ENCODE measurements around the gene FBXW7.

Gene FBXW7

GRCh38 chr4:152509595-152510225 lies 26.2 kb downstream of the FBXW7 start:
- no peak for DNase-seq

DNA sequence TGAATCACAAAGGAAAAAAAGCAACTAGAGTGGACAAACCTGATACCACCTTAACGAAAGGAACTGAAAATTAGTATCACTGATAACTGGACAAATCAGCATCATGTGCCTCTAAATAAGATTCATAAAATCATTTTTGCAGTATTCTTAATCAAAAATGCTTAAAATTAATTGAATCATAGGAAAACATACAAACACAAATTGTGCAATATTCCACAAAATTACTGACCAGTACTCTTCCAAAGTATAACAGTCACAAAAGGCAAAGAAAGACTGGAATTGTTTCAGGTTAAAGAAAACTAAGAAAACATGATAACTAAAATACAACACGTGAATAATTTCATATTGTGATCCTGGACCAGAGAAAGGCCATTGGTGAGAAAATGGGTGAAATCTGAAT lies 27.1 kb downstream of the FBXW7 start:
- DNase-seq: no peak

GRCh38 chr4:152508386-152508785 lies 27.5 kb downstream of the FBXW7 start:
- no peak for DNase-seq

- DNase-seq: peak; percentile 46
Observed at GRCh38 chr4:152503653-152504290, 32.1 kb downstream of the FBXW7 start.

DNA sequence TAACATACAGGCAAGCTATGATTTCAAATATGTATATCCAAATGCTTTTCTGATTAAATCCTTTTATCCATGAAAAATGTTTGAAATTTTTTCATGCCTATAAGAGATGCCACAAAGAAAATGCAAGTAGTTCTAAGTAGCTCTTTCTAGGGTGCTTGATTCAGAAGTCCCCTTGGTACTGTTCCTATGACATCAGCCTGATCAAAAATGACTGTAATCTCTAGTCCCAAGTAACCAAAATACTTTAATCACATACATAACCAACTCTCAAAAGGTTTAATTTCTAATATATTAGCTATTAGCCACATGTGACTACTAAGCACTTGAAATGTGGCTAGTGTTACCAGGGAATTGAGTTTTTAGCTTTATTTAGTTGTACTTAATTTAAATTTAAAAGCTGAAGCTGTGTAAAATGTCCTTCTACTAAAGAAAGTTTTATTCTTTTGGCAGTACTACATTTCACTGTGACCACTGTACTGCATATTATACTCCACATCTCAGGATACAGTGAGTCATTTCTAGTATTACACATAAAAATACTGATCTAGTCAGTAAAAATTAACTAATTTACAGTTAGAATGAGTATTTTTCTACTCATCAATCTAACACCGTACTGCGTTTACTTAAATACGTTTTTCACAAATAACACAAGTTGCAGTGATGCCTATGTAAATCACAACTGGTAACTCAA lies 33.9 kb downstream of the FBXW7 start:
- DNase-seq: peak; percentile 21

DNA sequence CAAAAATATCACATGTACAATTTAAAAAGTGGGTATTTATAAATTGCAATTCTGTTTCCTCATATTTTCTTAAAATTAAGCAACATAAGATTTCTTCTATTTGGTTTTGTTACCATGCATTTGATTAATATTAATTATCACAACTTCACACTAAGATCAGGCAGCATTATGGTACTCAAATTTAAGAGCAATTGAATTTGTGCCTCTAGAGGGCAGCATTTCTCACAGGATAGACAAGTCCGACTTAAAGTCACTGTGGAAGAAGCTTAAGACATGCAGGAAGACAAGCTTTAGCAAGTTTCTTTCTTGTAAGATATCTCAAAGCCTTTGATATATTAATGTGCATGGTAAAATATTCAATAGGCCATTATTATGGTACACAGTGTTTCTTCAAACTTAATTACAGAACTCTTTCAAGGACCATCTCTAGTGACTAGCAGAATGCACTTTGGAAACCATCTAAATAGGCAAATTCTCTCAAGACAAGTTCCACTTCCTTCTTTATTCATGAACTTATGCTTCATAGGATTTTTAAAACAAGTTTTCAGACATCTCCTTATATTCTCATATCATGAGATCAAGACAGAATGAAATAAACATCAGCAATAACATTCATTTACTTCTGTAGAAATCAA lies 35.0 kb downstream of the FBXW7 start:
- DNase-seq: peak; percentile 87

DNA sequence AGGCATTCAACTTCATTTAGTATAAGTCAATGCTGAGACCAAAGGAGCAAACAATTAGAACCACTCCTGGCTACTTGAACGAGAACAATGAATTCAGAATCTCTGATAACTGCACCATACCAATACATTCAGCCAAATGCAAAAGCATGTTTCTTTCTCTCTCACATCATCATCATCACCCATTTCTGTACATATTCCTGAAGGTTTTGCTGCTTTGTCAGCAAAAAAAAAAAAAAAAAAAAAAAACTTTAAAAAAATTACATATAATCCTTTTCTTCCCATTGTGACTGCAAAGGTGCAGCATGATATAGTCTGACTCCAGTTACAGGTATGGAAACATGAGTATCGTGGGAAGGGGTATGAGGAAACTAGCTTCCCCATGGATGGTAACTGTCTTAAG lies 35.6 kb downstream of the FBXW7 start:
- DNase-seq: no peak

- no peak for DNase-seq
Observed at GRCh38 chr4:152499344-152499743, 36.5 kb downstream of the FBXW7 start.

- DNase-seq: no peak
Observed at GRCh38 chr4:152494020-152494419, 41.9 kb downstream of the FBXW7 start.

DNA sequence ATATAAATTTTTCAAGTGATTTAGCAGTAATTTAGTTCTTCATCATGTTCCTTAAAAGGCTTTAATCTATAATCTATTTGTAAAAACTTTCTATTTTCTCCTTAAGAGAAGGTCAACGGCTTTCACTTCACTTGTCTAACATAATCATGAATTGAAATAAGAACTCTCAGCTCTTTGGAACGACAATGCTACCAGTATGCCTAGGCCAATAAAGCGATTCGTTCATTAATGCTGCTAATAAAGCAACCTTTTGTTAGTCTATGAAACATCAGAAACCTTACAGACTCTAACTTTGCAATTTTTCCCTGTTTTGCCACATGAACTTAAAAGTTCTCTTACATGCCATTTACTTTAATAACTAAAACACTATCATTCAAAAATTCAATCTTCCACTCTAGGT lies 47.6 kb downstream of the FBXW7 start:
- no peak for DNase-seq

DNA sequence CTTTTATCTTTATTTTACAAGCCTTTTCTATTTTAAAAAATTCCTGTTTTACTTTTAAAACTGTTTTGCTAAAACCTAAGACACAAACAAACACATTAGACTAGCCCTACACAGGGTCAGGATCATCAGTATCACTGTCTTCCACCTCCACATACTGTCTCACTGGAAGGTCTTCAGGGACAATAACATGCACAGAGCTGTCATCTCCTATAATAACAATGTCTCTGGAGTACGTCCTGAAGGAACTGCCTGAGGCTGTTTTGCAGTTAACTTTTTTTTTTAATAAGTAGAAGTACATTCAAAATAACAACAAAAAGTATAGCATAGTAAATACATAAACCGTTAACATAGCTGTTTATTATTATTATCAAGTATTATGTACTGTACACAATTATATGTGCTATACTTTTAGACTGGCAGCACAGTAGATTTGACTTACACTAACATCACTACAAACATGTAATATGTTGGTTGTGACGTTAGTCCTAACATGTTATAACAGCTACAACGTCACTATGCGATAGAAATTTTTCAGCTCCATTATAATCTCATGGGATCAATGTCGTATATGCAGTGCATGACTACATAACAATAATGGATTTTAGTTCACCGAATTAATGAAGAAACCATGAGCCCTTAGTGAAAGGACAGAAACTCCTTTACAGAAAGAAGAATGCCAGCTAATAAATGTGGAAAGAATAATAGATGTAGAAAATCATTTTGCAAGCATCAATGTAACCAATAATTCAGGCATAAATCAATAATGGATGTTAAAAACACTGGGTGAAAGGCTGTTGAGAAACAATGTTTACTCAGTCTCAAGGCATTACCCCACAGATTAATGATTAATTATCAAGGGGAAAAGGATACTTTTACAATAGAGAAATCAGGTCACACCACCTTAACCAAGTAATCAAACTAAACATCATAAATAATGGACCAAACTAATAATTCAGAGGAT lies 49.2 kb downstream of the FBXW7 start:
- DNase-seq: no peak

DNA sequence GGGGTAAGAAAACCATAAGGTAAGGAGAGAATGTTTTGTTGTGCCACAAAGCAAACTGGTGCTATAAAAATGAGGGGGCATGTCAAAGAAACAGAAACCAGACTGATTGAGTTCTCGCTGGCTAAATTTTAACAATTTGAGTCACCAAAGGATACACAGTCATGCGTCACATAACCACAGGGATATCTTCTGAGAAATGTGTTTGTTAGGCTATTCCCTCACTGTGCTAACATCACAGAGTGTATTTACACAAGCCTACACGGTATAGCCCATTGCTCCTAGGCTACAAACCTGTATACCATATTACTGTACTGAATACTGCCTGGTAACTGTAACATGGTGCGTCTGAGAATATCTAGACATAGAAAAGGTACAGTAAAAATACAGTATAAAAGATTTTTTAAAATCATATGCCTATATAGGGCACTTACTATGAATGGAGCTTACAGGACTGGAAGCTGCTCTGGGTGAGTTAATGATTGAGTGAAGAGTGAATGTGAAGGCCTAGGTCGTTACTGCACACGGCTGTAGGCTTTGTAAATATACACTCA lies 50.1 kb downstream of the FBXW7 start:
- DNase-seq: peak; percentile 54

GRCh38 chr4:152482211-152482610 lies 53.7 kb downstream of the FBXW7 start:
- no peak for DNase-seq

- DNase-seq: no peak
Observed at GRCh38 chr4:152480901-152481300, 55.0 kb downstream of the FBXW7 start.

GRCh38 chr4:152480326-152480725 lies 55.6 kb downstream of the FBXW7 start:
- DNase-seq: no peak

GRCh38 chr4:152479428-152480026 lies 56.4 kb downstream of the FBXW7 start:
- peak; percentile 61 for DNase-seq

- DNase-seq: peak; percentile 56
Observed at GRCh38 chr4:152478461-152479237, 57.2 kb downstream of the FBXW7 start.

DNA sequence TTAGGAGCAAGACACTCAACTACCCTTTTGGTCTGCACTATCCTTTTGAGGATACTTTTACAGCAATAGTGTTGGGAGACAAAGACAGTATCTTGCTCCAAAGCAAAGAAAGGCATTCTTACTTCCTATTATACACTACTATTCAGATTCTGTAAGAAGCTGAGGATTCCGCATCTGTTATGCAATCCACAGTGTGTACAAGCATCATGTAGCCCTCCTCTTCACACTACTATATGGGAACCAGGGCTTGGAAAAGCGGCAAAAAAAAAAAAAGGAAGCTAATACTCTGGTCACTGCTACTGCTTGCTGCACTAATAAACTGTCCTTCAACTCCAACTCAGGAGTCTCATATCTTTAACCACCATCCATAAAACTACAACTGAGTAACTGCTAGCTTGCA lies 59.1 kb downstream of the FBXW7 start:
- DNase-seq: no peak

DNA sequence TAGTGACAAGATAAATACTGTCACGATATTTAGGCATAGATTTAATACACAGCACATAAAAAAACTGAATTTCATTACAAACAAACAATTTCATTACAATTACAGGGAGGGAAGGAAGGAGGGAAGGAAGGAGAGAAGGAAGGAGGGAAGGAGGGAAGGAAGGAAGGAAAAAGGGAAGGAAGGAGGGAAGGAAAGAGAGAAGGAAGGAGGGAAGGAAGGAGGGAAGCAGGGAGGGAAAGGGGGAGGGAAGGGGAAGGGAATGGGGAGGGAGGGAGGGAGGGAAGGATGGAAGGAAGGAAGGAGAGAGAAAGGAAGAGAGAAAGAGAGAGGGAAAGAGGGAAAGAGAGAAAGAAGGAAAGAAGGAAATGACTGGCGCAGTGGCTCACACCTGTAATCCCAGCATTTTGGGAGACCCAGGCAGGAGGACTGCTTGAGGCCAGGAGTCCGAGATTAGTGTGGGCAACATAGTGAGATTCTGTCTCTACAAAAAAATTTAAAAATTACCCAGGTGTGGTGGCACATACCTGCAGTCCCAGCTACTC lies 64.6 kb downstream of the FBXW7 start:
- DNase-seq: no peak

DNA sequence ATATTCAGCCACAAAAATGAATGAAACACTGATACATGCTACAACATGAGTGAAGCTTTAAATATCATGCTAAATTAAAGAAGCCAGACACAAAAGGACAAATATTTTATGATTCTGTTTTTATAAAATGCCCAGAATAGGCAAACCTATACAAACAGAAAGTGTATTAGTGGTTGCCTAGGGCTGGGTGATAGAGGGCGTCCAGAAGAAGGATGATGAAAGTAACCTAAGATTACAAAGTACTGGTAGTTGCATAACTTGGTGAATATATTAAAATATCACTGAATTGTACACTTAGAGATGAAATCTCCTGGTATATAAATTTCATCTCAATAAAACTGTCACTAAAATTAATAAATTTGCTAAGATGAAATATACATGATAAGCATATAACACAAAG lies 67.5 kb downstream of the FBXW7 start:
- no peak for DNase-seq

DNA sequence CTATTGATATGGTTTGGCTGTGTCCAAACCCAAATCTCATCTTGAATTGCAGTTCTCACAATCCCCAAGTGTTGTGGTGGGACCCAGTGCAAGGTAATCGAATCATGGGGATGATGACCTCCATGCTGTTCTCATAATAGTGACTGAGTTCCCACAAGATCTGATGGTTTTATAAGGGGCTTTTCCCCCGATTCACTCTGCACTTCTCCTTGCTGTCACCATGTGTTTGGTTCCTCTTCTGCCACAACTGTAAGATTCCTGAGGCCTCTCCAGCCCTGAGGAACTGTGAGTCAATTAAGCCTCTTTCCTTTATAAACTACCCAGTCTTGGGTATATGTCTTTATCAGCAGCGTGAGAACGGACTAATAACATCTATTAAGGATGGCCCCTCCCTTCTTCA lies 68.8 kb downstream of the FBXW7 start:
- DNase-seq: no peak

Measured in fibroblast of upper back skin (primary cell).